ENCODE measurements around the gene NUCKS1. TPM values are rescaled to one million over a fixed set of nuclear protein-coding genes. Genes with fewer than 3 reads are reported as not detected.

The NUCKS1 gene
- total RNA-seq, 1 experiment from 2014 or later = 101 TPM

DNA sequence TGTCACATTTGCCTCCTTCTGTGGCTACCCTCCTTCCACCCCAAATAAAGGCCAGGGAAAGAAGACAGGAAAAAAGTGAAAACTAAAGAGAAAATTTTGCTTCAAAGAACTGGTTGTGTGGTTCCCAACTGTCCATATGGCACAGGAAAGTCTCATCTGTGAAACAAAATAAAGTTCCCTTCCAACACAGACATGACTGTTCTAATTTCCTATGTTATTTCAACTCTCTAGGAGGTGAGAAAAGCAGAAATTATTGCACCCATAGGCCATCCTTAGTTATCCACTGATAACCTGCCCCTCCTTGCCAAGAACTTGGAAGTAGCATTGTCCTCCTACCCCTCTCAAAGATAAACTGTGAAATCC, 33.4 kb upstream of the NUCKS1 start:
- H3K4me3 ChIP-seq (ENCODE audit: low read length) = no peak overlapping the region
- no peaks in the 10 kb centered on the region for H3K27me3 ChIP-seq (ENCODE audit: low read length)
- TF ChIP-seq EZH2phosphoT487 (IDR thresholded peaks at IDR 0.05; ENCODE audit: borderline replicate concordance, low read length) (no peak), EZH2 (IDR thresholded peaks at IDR 0.05; ENCODE audit: low read length, unreplicated experiment) (no peak)
- TF ChIP-seq, protein P1, sequence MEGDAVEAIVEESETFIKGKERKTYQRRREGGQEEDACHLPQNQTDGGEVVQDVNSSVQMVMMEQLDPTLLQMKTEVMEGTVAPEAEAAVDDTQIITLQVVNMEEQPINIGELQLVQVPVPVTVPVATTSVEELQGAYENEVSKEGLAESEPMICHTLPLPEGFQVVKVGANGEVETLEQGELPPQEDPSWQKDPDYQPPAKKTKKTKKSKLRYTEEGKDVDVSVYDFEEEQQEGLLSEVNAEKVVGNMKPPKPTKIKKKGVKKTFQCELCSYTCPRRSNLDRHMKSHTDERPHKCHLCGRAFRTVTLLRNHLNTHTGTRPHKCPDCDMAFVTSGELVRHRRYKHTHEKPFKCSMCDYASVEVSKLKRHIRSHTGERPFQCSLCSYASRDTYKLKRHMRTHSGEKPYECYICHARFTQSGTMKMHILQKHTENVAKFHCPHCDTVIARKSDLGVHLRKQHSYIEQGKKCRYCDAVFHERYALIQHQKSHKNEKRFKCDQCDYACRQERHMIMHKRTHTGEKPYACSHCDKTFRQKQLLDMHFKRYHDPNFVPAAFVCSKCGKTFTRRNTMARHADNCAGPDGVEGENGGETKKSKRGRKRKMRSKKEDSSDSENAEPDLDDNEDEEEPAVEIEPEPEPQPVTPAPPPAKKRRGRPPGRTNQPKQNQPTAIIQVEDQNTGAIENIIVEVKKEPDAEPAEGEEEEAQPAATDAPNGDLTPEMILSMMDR (conservative IDR thresholded peaks at IDR 0.05; ENCODE audit: low read depth, low read length) = no peak
- BruUV-seq (replicated peaks) = no TSS peak
- no peaks in the 10 kb centered on the region for H3K9me2 ChIP-seq (replicated peaks; ENCODE audit: low read length)
- ChIA-PET CTCF (no interaction called here), POLR2A (ENCODE audit: unreplicated experiment) (no interaction called here)
- no peaks in the 10 kb centered on the region for H3K9me3 ChIP-seq (ENCODE audit: low read length)
- H3K9ac ChIP-seq (ENCODE audit: low read length) = no peak overlapping the region
- DNase-seq (no peak), ATAC-seq (no peak)
- H3K79me2 ChIP-seq (ENCODE audit: low read length) = no peaks in the 10 kb centered on the region
- H3K27ac ChIP-seq (ENCODE audit: low read length) = no peak overlapping the region
- H4K20me1 ChIP-seq (ENCODE audit: low read length) = no peaks in the 10 kb centered on the region
- intact Hi-C loops (cut with micrococcal nuclease) = no loop called here
- H3F3A ChIP-seq (ENCODE audit: low read length, unreplicated experiment) = no peaks in the 10 kb centered on the region
- no peak overlapping the region for H2AFZ ChIP-seq (ENCODE audit: low read length)
- no peaks in the 10 kb centered on the region for H3K4me1 ChIP-seq (ENCODE audit: insufficient read depth, low read length)
- no peaks in the 10 kb centered on the region for H3K36me3 ChIP-seq (ENCODE audit: low read depth, low read length)
- H3K4me2 ChIP-seq (ENCODE audit: low read length) = no peak overlapping the region

DNA sequence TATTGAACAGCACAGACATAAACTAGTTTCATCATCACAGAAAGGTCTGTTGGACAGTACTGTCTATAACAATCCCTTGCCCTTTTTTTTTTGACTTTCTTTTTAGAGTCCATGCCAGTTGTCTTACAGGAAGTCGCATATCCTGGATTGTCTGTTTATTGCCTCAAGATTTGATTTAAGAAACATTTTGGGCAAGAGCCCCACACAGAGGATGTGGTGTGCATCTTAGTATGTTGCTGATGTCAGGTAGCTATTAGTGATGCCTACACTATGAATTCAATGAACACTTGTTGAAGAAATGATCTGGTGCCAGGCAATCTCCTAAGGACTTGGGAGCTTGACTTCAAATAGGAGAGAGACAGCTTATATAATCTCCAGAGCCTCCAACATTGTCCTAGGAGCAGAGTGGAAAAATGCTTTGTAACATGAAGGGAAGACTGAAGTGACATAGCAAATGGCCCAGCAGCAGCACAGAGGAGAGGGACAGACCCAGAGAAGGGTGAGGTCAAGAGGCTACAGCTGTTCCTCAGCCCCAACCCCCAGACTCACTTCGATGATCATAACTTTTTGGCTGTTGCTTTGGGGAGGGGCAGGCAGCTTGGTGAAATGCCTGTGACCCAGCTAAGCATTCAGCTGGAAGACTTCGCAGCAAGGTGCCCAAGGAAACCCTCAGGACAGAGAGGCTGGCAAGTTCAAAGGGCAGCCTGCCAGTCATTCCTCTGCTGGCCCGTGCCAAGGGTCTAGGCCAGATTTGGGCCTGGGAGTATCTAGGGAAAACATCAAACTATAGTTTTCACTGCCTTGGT, 32.8 kb upstream of the NUCKS1 start:
- ATAC-seq (no peak), DNase-seq (no peak)
- Histone ChIP-seq H3F3A (ENCODE audit: low read length, unreplicated experiment) (no peaks in the 10 kb centered on the region), H3K4me3 (ENCODE audit: low read length) (no peak overlapping the region), H3K4me2 (ENCODE audit: low read length) (no peak overlapping the region), H3K27me3 (ENCODE audit: low read length) (no peaks in the 10 kb centered on the region), H3K9ac (ENCODE audit: low read length) (no peak overlapping the region), H3K27ac (ENCODE audit: low read length) (no peak overlapping the region), H4K20me1 (ENCODE audit: low read length) (no peaks in the 10 kb centered on the region), H3K9me2 (replicated peaks; ENCODE audit: low read length) (no peaks in the 10 kb centered on the region), H2AFZ (ENCODE audit: low read length) (no peak overlapping the region), H3K36me3 (ENCODE audit: low read depth, low read length) (no peaks in the 10 kb centered on the region), H3K79me2 (ENCODE audit: low read length) (no peaks in the 10 kb centered on the region), H3K4me1 (ENCODE audit: insufficient read depth, low read length) (no peaks in the 10 kb centered on the region), H3K9me3 (ENCODE audit: low read length) (no peaks in the 10 kb centered on the region)
- POLR2A ChIA-PET (ENCODE audit: unreplicated experiment) = no interaction called here
- no peak for TF ChIP-seq EZH2phosphoT487 (IDR thresholded peaks at IDR 0.05; ENCODE audit: borderline replicate concordance, low read length)
- CTCF ChIA-PET = interaction anchor here (0.9 kb wide), 1 partner anchor 194 kb away, joined by 3 read pairs; no protein-coding TSS in a partner anchor
- BruUV-seq (replicated peaks) = no TSS peak
- intact Hi-C loops (cut with micrococcal nuclease) = no loop called here

DNA sequence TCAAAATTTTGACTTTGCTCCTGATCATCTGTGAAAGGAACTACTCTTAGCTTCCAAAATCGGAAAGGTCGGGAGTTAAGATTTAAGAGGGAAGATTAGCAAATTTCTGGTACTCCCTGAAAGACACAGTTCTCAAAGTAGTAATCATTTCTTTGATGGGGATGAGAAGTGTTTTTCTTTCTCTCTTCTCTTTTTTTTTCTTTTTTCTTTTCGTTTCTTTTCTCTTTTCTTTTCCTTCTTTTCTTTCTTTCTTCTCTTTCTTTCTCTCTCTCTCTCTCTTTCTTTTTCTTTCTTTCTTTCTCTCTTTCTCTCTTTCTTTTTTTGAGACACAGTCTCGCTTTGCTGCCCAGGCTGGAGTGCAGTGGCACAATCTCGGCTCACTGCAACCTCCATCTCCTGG, 30.4 kb upstream of the NUCKS1 start:
- TF ChIP-seq EZH2phosphoT487 (IDR thresholded peaks at IDR 0.05; ENCODE audit: borderline replicate concordance, low read length) (no peak), EZH2 (IDR thresholded peaks at IDR 0.05; ENCODE audit: low read length, unreplicated experiment) (no peak)
- TF ChIP-seq, protein P1 (conservative IDR thresholded peaks at IDR 0.05; ENCODE audit: low read depth, low read length) = no peak
- ChIA-PET POLR2A (ENCODE audit: unreplicated experiment) (no interaction called here), CTCF (no interaction called here)
- H3K27ac ChIP-seq (ENCODE audit: low read length) = no peak overlapping the region
- H3K4me1 ChIP-seq (ENCODE audit: insufficient read depth, low read length) = peaks cover 4% of the 10 kb centered on the region; the same call in 1 of the 2 replicates
- no peak overlapping the region for H3K4me2 ChIP-seq (ENCODE audit: low read length)
- H3K27me3 ChIP-seq (ENCODE audit: low read length) = no peaks in the 10 kb centered on the region
- no TSS peak for BruUV-seq (replicated peaks)
- H3K9me2 ChIP-seq (replicated peaks; ENCODE audit: low read length) = no peaks in the 10 kb centered on the region
- H2AFZ ChIP-seq (ENCODE audit: low read length) = no peak overlapping the region
- no peaks in the 10 kb centered on the region for H3K9me3 ChIP-seq (ENCODE audit: low read length)
- H3K79me2 ChIP-seq (ENCODE audit: low read length) = no peaks in the 10 kb centered on the region
- H3K36me3 ChIP-seq (ENCODE audit: low read depth, low read length) = no peaks in the 10 kb centered on the region
- intact Hi-C loops (cut with micrococcal nuclease) = no loop called here
- DNase-seq (no peak), ATAC-seq (no peak)
- no peaks in the 10 kb centered on the region for H3F3A ChIP-seq (ENCODE audit: low read length, unreplicated experiment)
- no peaks in the 10 kb centered on the region for H4K20me1 ChIP-seq (ENCODE audit: low read length)
- H3K9ac ChIP-seq (ENCODE audit: low read length) = no peak overlapping the region
- H3K4me3 ChIP-seq (ENCODE audit: low read length) = no peak overlapping the region

Measured in PC-3 (cell line).